ENCODE measurements around the gene ZNF524. TPM values are rescaled to one million over a fixed set of nuclear protein-coding genes. Genes with fewer than 3 reads are reported as not detected.

ZNF524 gene
- total RNA-seq, 2 experiments from 2014 or later: 9.2 to 21.6 TPM

GRCh38 chr19:55606817-55607216 lies 6.7 kb downstream of the ZNF524 start:
- H4K20me1 ChIP-seq (ENCODE audit: insufficient read depth, low read length): no peaks in the 10 kb centered on the region
- H3K36me3 ChIP-seq (ENCODE audit: insufficient read depth, low read length): peaks cover 33% of the 10 kb centered on the region
- no TSS peak for BruUV-seq (replicated peaks)
- POLR2A ChIA-PET: interaction anchor here (0.8 kb wide), 2 partner anchors 18 to 539 kb away, joined by 3 to 4 read pairs; partner anchors contain the start of gene ZNF784
- no peaks in the 10 kb centered on the region for H3K9me2 ChIP-seq (ENCODE audit: insufficient read depth, low read length)
- H2AFZ ChIP-seq (ENCODE audit: low read length): no peak overlapping the region
- CTCF ChIA-PET (ENCODE audit: unreplicated experiment): interaction anchor here (1.0 kb wide), 1 partner anchor 19 kb away, joined by 3 read pairs; no protein-coding TSS in a partner anchor
- peak overlapping the region; percentile 99 for H3K4me2 ChIP-seq (ENCODE audit: low read length)
- peaks cover 20% of the 10 kb centered on the region for H3K79me2 ChIP-seq (ENCODE audit: insufficient read depth, low read depth, low read length)
- peak overlapping the region; percentile 97 for H3K27ac ChIP-seq (ENCODE audit: low read depth, low read length, poor library complexity, severe bottlenecking)
- TF ChIP-seq, protein P1, sequence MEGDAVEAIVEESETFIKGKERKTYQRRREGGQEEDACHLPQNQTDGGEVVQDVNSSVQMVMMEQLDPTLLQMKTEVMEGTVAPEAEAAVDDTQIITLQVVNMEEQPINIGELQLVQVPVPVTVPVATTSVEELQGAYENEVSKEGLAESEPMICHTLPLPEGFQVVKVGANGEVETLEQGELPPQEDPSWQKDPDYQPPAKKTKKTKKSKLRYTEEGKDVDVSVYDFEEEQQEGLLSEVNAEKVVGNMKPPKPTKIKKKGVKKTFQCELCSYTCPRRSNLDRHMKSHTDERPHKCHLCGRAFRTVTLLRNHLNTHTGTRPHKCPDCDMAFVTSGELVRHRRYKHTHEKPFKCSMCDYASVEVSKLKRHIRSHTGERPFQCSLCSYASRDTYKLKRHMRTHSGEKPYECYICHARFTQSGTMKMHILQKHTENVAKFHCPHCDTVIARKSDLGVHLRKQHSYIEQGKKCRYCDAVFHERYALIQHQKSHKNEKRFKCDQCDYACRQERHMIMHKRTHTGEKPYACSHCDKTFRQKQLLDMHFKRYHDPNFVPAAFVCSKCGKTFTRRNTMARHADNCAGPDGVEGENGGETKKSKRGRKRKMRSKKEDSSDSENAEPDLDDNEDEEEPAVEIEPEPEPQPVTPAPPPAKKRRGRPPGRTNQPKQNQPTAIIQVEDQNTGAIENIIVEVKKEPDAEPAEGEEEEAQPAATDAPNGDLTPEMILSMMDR (conservative IDR thresholded peaks at IDR 0.05; ENCODE audit: low read length): no peak
- TF ChIP-seq EZH2phosphoT487 (IDR thresholded peaks at IDR 0.05; ENCODE audit: borderline replicate concordance, low read depth, low read length): no peak
- H3K9me3 ChIP-seq (ENCODE audit: low read length): no peaks in the 10 kb centered on the region
- H3K4me3 ChIP-seq (ENCODE audit: low read depth, low read length, poor library complexity, severe bottlenecking): peak overlapping the region; percentile 95
- no peak for DNase-seq (ENCODE audit: low spot score)
- peaks cover 25% of the 10 kb centered on the region for H3K4me1 ChIP-seq (ENCODE audit: insufficient read depth, low read length, poor library complexity, severe bottlenecking)
- intact Hi-C loops (cut with micrococcal nuclease; ENCODE audit: unreplicated experiment): loop anchor here (1.0 kb wide), 1 partner anchor 91 kb away; no protein-coding TSS in a partner anchor

DNA sequence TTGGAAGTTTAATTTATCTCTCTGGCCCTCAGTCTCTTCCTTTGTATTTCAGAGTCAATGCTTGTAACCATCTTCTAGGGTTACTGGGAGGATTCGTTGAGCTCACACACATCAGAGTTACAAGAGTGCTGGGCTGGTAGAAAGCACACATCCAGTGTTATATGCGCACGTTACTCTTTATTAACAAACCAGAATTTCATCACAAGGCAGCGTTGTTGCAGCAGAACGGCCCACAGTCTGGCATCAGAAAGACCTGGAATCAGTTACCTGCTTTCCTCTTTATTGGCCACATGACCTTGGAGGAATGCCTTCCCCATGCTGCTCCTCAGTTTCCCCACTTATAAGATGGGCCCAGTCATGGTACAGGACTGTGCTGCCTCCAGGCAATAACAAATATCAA lies 9.2 kb downstream of the ZNF524 start:
- no peaks in the 10 kb centered on the region for H4K20me1 ChIP-seq (ENCODE audit: insufficient read depth, low read length)
- H3K4me3 ChIP-seq (ENCODE audit: low read depth, low read length, poor library complexity, severe bottlenecking): no peak overlapping the region
- TF ChIP-seq EZH2phosphoT487 (IDR thresholded peaks at IDR 0.05; ENCODE audit: borderline replicate concordance, low read depth, low read length): no peak
- TF ChIP-seq, protein P1 (conservative IDR thresholded peaks at IDR 0.05; ENCODE audit: low read length): no peak
- DNase-seq (ENCODE audit: low spot score): no peak
- H3K27ac ChIP-seq (ENCODE audit: low read depth, low read length, poor library complexity, severe bottlenecking): no peak overlapping the region
- CTCF ChIA-PET (ENCODE audit: unreplicated experiment): no interaction called here
- H3K36me3 ChIP-seq (ENCODE audit: insufficient read depth, low read length): peaks cover 33% of the 10 kb centered on the region
- peaks cover 20% of the 10 kb centered on the region for H3K79me2 ChIP-seq (ENCODE audit: insufficient read depth, low read depth, low read length)
- BruUV-seq (replicated peaks): no TSS peak
- intact Hi-C loops (cut with micrococcal nuclease; ENCODE audit: unreplicated experiment): no loop called here
- H3K4me2 ChIP-seq (ENCODE audit: low read length): no peak overlapping the region
- POLR2A ChIA-PET: interaction anchor here (0.6 kb wide), 1 partner anchor 505 kb away, joined by 4 read pairs; no protein-coding TSS in a partner anchor
- no peak overlapping the region for H2AFZ ChIP-seq (ENCODE audit: low read length)
- H3K4me1 ChIP-seq (ENCODE audit: insufficient read depth, low read length, poor library complexity, severe bottlenecking): peaks cover 14% of the 10 kb centered on the region
- H3K9me2 ChIP-seq (ENCODE audit: insufficient read depth, low read length): no peaks in the 10 kb centered on the region
- no peaks in the 10 kb centered on the region for H3K9me3 ChIP-seq (ENCODE audit: low read length)

DNA sequence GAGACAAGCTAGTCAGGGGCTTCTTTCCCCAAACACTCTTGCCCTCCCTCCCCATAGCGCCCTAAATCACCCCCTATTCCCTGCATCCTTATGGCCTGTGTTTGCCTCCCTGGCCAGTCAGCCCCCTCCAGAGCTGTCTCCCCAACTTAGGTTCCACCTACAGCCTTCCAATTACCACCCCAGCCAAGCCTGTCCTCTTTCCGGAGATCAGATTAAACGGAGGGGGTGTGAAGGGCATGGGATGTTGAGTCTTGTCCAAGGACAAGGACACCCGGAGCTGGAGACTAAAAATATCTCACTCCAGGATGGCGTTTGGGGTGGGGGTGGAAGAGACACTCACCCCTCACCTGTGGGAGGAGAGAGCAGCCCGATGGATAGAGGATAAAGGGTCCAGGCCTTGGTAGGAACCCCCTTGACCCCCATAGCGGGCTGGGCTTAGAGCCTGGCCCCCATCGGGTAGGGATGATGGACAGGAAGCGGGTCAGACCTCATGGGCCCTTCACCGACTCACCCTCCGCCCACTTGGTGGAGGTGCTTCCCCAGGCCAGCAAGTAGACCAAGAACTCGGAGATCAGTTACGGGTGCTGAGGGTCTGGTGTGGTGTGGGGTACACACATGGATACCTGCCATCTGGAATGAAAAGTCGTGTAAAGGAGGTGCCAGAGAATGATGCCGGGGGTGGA lies 11.4 kb downstream of the ZNF524 start:
- BruUV-seq (replicated peaks): no TSS peak
- no peak overlapping the region for H3K27ac ChIP-seq (ENCODE audit: low read depth, low read length, poor library complexity, severe bottlenecking)

More for the DNA sequence above, 11.4 kb downstream of the ZNF524 start:
- H2AFZ ChIP-seq (ENCODE audit: low read length): no peak overlapping the region
- CTCF ChIA-PET (ENCODE audit: unreplicated experiment): interaction anchor here (0.5 kb wide), 1 partner anchor 272 kb away, joined by 3 read pairs; no protein-coding TSS in a partner anchor
- peaks cover 19% of the 10 kb centered on the region for H3K79me2 ChIP-seq (ENCODE audit: insufficient read depth, low read depth, low read length)
- no peak for TF ChIP-seq EZH2phosphoT487 (IDR thresholded peaks at IDR 0.05; ENCODE audit: borderline replicate concordance, low read depth, low read length)
- TF ChIP-seq, protein P1 (conservative IDR thresholded peaks at IDR 0.05; ENCODE audit: low read length): no peak
- H3K4me1 ChIP-seq (ENCODE audit: insufficient read depth, low read length, poor library complexity, severe bottlenecking): peaks cover 7% of the 10 kb centered on the region
- intact Hi-C loops (cut with micrococcal nuclease; ENCODE audit: unreplicated experiment): no loop called here
- POLR2A ChIA-PET: no interaction called here
- H3K9me3 ChIP-seq (ENCODE audit: low read length): no peaks in the 10 kb centered on the region
- no peak for DNase-seq (ENCODE audit: low spot score)
- no peak overlapping the region for H3K4me2 ChIP-seq (ENCODE audit: low read length)
- no peaks in the 10 kb centered on the region for H4K20me1 ChIP-seq (ENCODE audit: insufficient read depth, low read length)
- peaks cover 49% of the 10 kb centered on the region for H3K36me3 ChIP-seq (ENCODE audit: insufficient read depth, low read length)
- H3K4me3 ChIP-seq (ENCODE audit: low read depth, low read length, poor library complexity, severe bottlenecking): no peak overlapping the region
- H3K9me2 ChIP-seq (ENCODE audit: insufficient read depth, low read length): no peaks in the 10 kb centered on the region

All from OCI-LY7 (cell line).